ELR (cell line): ENCODE data around the gene KLF11.
"Not testable (repeated sequence)": the region's sequence is repeated elsewhere in the genome, so short reads cannot be mapped to it uniquely, and the experiment has no call there.

ENCODE experiments used
- DNase-seq: peaks from one replicate; pipeline ENCODE4 v3.0.0-alpha.2; 2015; ENCODE audit warnings: low read depth

Gene KLF11

GRCh38 chr2:10085043-10085667, 41.8 kb downstream of the KLF11 start:
- DNase-seq: no peak

- no peak for DNase-seq
These were observed 42.3 kb downstream of the KLF11 start for GRCh38 chr2:10085668-10086059.

- DNase-seq: no peak
These were observed 43.6 kb downstream of the KLF11 start for GRCh38 chr2:10086950-10087349.

GRCh38 chr2:10087360-10087759, 44.0 kb downstream of the KLF11 start:
- DNase-seq: no peak

GRCh38 chr2:10089565-10090190, 46.3 kb downstream of the KLF11 start:
- DNase-seq: no peak

- DNase-seq: no peak
These were observed 48.0 kb downstream of the KLF11 start for GRCh38 chr2:10091182-10091888.

- not testable (repeated sequence) for DNase-seq
These were observed 48.5 kb downstream of the KLF11 start for GRCh38 chr2:10091889-10092244.

GRCh38 chr2:10094271-10094814, 51.0 kb downstream of the KLF11 start:
- DNase-seq: no peak

GRCh38 chr2:10095175-10095574, 51.8 kb downstream of the KLF11 start:
- no peak for DNase-seq

- DNase-seq: no peak
These were observed 53.3 kb downstream of the KLF11 start for GRCh38 chr2:10096641-10097040.

- peak; percentile 71 for DNase-seq
These were observed 54.2 kb downstream of the KLF11 start for GRCh38 chr2:10097352-10098148.

- no peak for DNase-seq
These were observed 58.1 kb downstream of the KLF11 start for GRCh38 chr2:10101491-10101890.

GRCh38 chr2:10103179-10103578, 59.8 kb downstream of the KLF11 start:
- DNase-seq: no peak
